Nephron (organoid): ENCODE measurements around the gene PODN.

Experiments
- H3K27ac Mint-ChIP-seq, 3 experiments: 2 replicates each; pipeline ENCODE4 v1.8.0; 2020; ENCODE audit warnings: mixed read lengths in 3 of 3, mild to moderate bottlenecking in 2 of 3, moderate library complexity in 1 of 3
- H3K27me3 Mint-ChIP-seq: 2 replicates; pipeline ENCODE4 v1.8.0; 2021; ENCODE audit warnings: low read depth, mild to moderate bottlenecking, moderate library complexity, mixed read lengths
- H3K36me3 Mint-ChIP-seq: 2 replicates; pipeline ENCODE4 v1.8.0; 2020; ENCODE audit warnings: low read depth, mixed read lengths
- H3K4me1 Mint-ChIP-seq: 2 replicates; pipeline ENCODE4 v1.8.0; 2020; ENCODE audit warnings: mixed read lengths
- H3K4me3 Mint-ChIP-seq, 3 experiments: 2 replicates each; pipeline ENCODE4 v1.8.0; 2020; ENCODE audit warnings: mild to moderate bottlenecking in 3 of 3, mixed read lengths in 3 of 3, moderate library complexity in 2 of 3
- H3K9me3 Mint-ChIP-seq: 2 replicates; pipeline ENCODE4 v1.8.0; 2020; ENCODE audit warnings: mixed read lengths
- CTCF ChIP-seq, 3 experiments: fragments of 200-600 bp; sonication (generic); IDR thresholded peaks; one replicate each; pipeline ENCODE4 v1.5.0; 2021; ENCODE audit warnings: antibody characterized with exemption in 3 of 3; ENCODE audit not compliant: unreplicated experiment in 3 of 3

The PODN gene

GRCh38 chr1:53114581-53115400 lies 52.8 kb downstream of the PODN start:
- TF ChIP-seq CTCF (IDR thresholded peaks at IDR 0.05; ENCODE audit: unreplicated experiment in 3 of 3): no peak
- no peaks in the 10 kb centered on the region for H3K9me3 Mint-ChIP-seq
- H3K4me3 Mint-ChIP-seq: no peak overlapping the region
- no peaks in the 10 kb centered on the region for H3K36me3 Mint-ChIP-seq
- peaks cover 20% of the 10 kb centered on the region for H3K27me3 Mint-ChIP-seq
- peaks cover 27% of the 10 kb centered on the region for H3K4me1 Mint-ChIP-seq
- H3K27ac Mint-ChIP-seq: no peak overlapping the region

GRCh38 chr1:53115403-53116306 lies 53.6 kb downstream of the PODN start:
- Mint-ChIP-seq H3K27ac (peak overlapping the region in 2 of 3 experiments; percentile 19 to 26), H3K27me3 (peaks cover 19% of the 10 kb centered on the region), H3K4me1 (peaks cover 33% of the 10 kb centered on the region), H3K36me3 (no peaks in the 10 kb centered on the region), H3K4me3 (no peak overlapping the region), H3K9me3 (no peaks in the 10 kb centered on the region)
- no peak for TF ChIP-seq CTCF (IDR thresholded peaks at IDR 0.05; ENCODE audit: unreplicated experiment in 3 of 3)

GRCh38 chr1:53116307-53116810 lies 54.3 kb downstream of the PODN start:
- Mint-ChIP-seq H3K9me3 (no peaks in the 10 kb centered on the region), H3K36me3 (no peaks in the 10 kb centered on the region), H3K27ac (peak overlapping the region in 2 of 3 experiments; percentile 19 to 26), H3K4me3 (no peak overlapping the region), H3K27me3 (peaks cover 14% of the 10 kb centered on the region), H3K4me1 (peaks cover 32% of the 10 kb centered on the region)
- no peak for TF ChIP-seq CTCF (IDR thresholded peaks at IDR 0.05; ENCODE audit: unreplicated experiment in 3 of 3)

- Mint-ChIP-seq H3K36me3 (no peaks in the 10 kb centered on the region), H3K27ac (peak overlapping the region in 2 of 3 experiments; percentile 7 to 38), H3K4me3 (peak overlapping the region in 1 of 3 experiments; percentile 11), H3K4me1 (peaks cover 38% of the 10 kb centered on the region), H3K27me3 (peaks cover 13% of the 10 kb centered on the region), H3K9me3 (no peaks in the 10 kb centered on the region)
- TF ChIP-seq CTCF (IDR thresholded peaks at IDR 0.05; ENCODE audit: unreplicated experiment in 3 of 3): no peak
Measured at GRCh38 chr1:53116933-53117600, 55.1 kb downstream of the PODN start.

- Mint-ChIP-seq H3K27ac (no peak overlapping the region), H3K4me3 (no peak overlapping the region), H3K27me3 (peaks cover 13% of the 10 kb centered on the region), H3K4me1 (peaks cover 40% of the 10 kb centered on the region), H3K36me3 (no peaks in the 10 kb centered on the region), H3K9me3 (no peaks in the 10 kb centered on the region)
- no peak for TF ChIP-seq CTCF (IDR thresholded peaks at IDR 0.05; ENCODE audit: unreplicated experiment in 3 of 3)
Measured at GRCh38 chr1:53117836-53118235, 55.8 kb downstream of the PODN start.
